HEK293 (cell line): ENCODE results near the gene ZNF23.

Experiments used
- CTCF ChIA-PET: fragments of 350-600 bp; formaldehyde crosslinking; extraction: SDS; loops from one replicate; lab custom pipeline; 2021; ENCODE audit warnings: antibody characterized with exemption; lab: Yijun Ruan, JAX
- POLR2A ChIA-PET: fragments of 300-600 bp; formaldehyde crosslinking; extraction: SDS; loops from one replicate; lab custom pipeline; 2020; ENCODE audit warnings: antibody characterized with exemption, inconsistent platforms; lab: Yijun Ruan, JAX
- H3K27ac ChIP-seq: fragments of 200-500 bp; sonication (Bioruptor generic); 2 replicates; pipeline ENCODE4 v1.5.1; 2014; ENCODE audit warnings: low read depth, low read length, control low read depth, inconsistent platforms; ENCODE audit errors: extremely low read depth
- H3K36me3 ChIP-seq, 2 experiments: fragments of 200-500 bp in 1 of 2; sonication (Bioruptor generic) in 1 of 2; 1 replicate in 1 of 2; 2 replicates in 1 of 2; pipeline ENCODE4 v1.5.1; 2014 to 2017; ENCODE audit warnings: inconsistent platforms in 2 of 2, low read length in 2 of 2; ENCODE audit not compliant: control insufficient read depth in 2 of 2, insufficient read depth in 1 of 2
- H3K4me1 ChIP-seq: fragments of 200-500 bp; sonication (Bioruptor generic); 2 replicates; pipeline ENCODE4 v1.5.1; 2014; ENCODE audit warnings: mild to moderate bottlenecking, low read length, inconsistent platforms; ENCODE audit not compliant: control insufficient read depth, insufficient read depth
- H3K4me3 ChIP-seq: 2 replicates; pipeline ENCODE4 v1.5.1; 2011; ENCODE audit warnings: low read depth, mild to moderate bottlenecking, control low read depth, low read length, moderate library complexity
- H3K9me3 ChIP-seq: fragments of 200-500 bp; sonication (Bioruptor generic); 2 replicates; pipeline ENCODE4 v1.5.1; 2014; ENCODE audit warnings: low read depth, low read length, inconsistent platforms; ENCODE audit not compliant: control insufficient read depth, insufficient read depth
- BCL11B ChIP-seq: fragments of 450-650 bp; formaldehyde crosslinking; IDR thresholded peaks from 2 replicates; pipeline ENCODE4 v1.5.1; 2016; ENCODE audit warnings: low read depth, missing biosample characterization, missing genetic modification characterization
- KLF16 ChIP-seq: fragments of 450-650 bp; formaldehyde crosslinking; IDR thresholded peaks from 2 replicates; pipeline ENCODE4 v1.5.1; 2017; ENCODE audit warnings: missing biosample characterization, missing genetic modification characterization
- MZF1 ChIP-seq: fragments of 450-650 bp; formaldehyde crosslinking; IDR thresholded peaks from 2 replicates; pipeline ENCODE4 v1.5.1; 2017; ENCODE audit warnings: missing biosample characterization, missing genetic modification characterization, borderline replicate concordance
- TRIM28 ChIP-seq: IDR thresholded peaks from 2 replicates; pipeline ENCODE4 v1.6.1; 2011; ENCODE audit warnings: low read length, control low read depth, borderline replicate concordance
- ZBTB1 ChIP-seq: fragments of 450-650 bp; formaldehyde crosslinking; IDR thresholded peaks from 2 replicates; pipeline ENCODE4 v1.5.1; 2016; ENCODE audit warnings: missing biosample characterization, missing genetic modification characterization
- ZNF132 ChIP-seq: fragments of 450-650 bp; formaldehyde crosslinking; IDR thresholded peaks from 2 replicates; pipeline ENCODE4 v1.5.1; 2017; ENCODE audit warnings: missing biosample characterization, missing genetic modification characterization, borderline replicate concordance
- ZNF223 ChIP-seq: fragments of 450-650 bp; formaldehyde crosslinking; IDR thresholded peaks from 2 replicates; pipeline ENCODE4 v1.5.1; 2016; ENCODE audit warnings: missing biosample characterization, missing genetic modification characterization
- ZNF239 ChIP-seq: fragments of 450-650 bp; formaldehyde crosslinking; IDR thresholded peaks from 2 replicates; pipeline ENCODE4 v1.5.1; 2016; ENCODE audit warnings: missing biosample characterization, missing genetic modification characterization
- ZNF274 ChIP-seq, 2 experiments: fragments of 200-500 bp in 1 of 2; fragments of 450-650 bp in 1 of 2; sonication (Bioruptor generic) in 1 of 2; formaldehyde crosslinking in 1 of 2; IDR thresholded peaks; 2 replicates each; pipeline versions ENCODE4 v1.5.1 to v1.6.1; 2014 to 2016; ENCODE audit warnings: borderline replicate concordance in 1 of 2, inconsistent platforms in 1 of 2, low read length in 1 of 2, missing biosample characterization in 1 of 2, missing genetic modification characterization in 1 of 2
- ZNF335 ChIP-seq: fragments of 450-650 bp; formaldehyde crosslinking; conservative IDR thresholded peaks from 2 replicates; pipeline ENCODE4 v1.5.1; 2016; ENCODE audit warnings: missing biosample characterization, missing genetic modification characterization
- ZNF580 ChIP-seq: fragments of 450-650 bp; formaldehyde crosslinking; IDR thresholded peaks from 2 replicates; pipeline ENCODE4 v1.5.1; 2016; ENCODE audit warnings: missing biosample characterization, missing genetic modification characterization
- ZNF596 ChIP-seq: fragments of 450-650 bp; IDR thresholded peaks from 2 replicates; pipeline ENCODE4 v1.5.0; 2018; ENCODE audit warnings: missing biosample characterization, mild to moderate bottlenecking, missing genetic modification characterization, moderate library complexity
- ZNF624 ChIP-seq: fragments of 450-650 bp; formaldehyde crosslinking; IDR thresholded peaks from 2 replicates; pipeline ENCODE4 v1.5.1; 2017; ENCODE audit warnings: missing biosample characterization, missing genetic modification characterization
- TF ChIP-seq, protein P1 (sequence below): fragments of 450-650 bp; formaldehyde crosslinking; IDR thresholded peaks from 2 replicates; pipeline ENCODE4 v1.5.1; 2016; ENCODE audit warnings: missing biosample characterization, missing genetic modification characterization
- TF ChIP-seq, protein P2 (sequence below): fragments of 450-650 bp; formaldehyde crosslinking; IDR thresholded peaks from 2 replicates; pipeline ENCODE4 v1.5.1; 2016; ENCODE audit warnings: missing biosample characterization, missing genetic modification characterization, borderline replicate concordance

The ZNF23 gene

GRCh38 chr16:71448274-71448866 is 13.7 kb downstream of the ZNF23 start:
- Histone ChIP-seq H3K9me3 (no peaks in the 10 kb centered on the region), H3K4me1 (no peaks in the 10 kb centered on the region), H3K36me3 (peaks cover 3 to 49% of the 10 kb centered on the region in 2 experiments; a peak in 2 of 3 replicates), H3K27ac (no peak overlapping the region), H3K4me3 (no peak overlapping the region)
- POLR2A ChIA-PET, result no interaction called here
- TF ChIP-seq, protein P1, sequence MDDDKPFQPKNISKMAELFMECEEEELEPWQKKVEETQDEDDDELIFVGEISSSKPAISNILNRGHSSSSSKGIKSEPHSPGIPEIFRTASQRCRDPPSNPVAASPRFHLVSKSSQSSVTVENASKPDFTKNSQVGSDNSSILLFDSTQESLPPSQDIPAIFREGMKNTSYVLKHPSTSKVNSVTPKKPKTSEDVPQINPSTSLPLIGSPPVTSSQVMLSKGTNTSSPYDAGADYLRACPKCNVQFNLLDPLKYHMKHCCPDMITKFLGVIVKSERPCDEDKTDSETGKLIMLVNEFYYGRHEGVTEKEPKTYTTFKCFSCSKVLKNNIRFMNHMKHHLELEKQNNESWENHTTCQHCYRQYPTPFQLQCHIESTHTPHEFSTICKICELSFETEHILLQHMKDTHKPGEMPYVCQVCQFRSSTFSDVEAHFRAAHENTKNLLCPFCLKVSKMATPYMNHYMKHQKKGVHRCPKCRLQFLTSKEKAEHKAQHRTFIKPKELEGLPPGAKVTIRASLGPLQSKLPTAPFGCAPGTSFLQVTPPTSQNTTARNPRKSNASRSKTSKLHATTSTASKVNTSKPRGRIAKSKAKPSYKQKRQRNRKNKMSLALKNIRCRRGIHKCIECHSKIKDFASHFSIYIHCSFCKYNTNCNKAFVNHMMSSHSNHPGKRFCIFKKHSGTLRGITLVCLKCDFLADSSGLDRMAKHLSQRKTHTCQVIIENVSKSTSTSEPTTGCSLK (tag by site-specific recombination), result no peak
- TF ChIP-seq TRIM28 (peak; percentile 92; the same call in 1 of the 2 replicates), ZNF239 (tag by site-specific recombination) (no peak), ZNF132 (tag by site-specific recombination) (no peak), BCL11B (tag by site-specific recombination) (no peak), ZNF274 (IDR thresholded peaks at IDR 0.05; ENCODE audit: low read length) (no peak), ZNF274 (tag by site-specific recombination; IDR thresholded peaks at IDR 0.05; ENCODE audit: borderline replicate concordance) (peak; percentile 89; the same call in 1 of the 2 replicates)
- CTCF ChIA-PET, result interaction anchor here (0.6 kb wide), 1 partner anchor 74 kb away, joined by 3 read pairs; no protein-coding TSS in a partner anchor

DNA sequence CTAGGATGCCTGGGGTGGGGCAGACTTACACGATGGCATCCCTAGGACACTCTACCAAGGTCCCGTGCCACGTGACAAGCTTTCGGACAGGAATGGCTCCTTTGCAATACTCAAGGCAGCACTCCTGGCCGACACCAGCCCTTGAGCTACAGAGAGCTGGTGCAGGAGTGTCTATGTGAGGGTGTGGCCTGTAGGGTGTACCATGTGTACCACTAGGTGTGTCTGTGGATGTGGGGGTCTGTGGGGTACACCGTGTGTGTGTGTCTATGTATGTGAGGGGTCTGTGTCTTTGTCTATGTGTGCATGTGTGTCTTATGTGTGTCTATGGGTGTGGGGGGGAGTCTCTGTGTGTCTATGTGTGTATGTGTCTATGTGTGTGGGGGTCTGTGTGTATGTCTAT is 18.3 kb downstream of the ZNF23 start:
- Histone ChIP-seq H3K4me3 (no peak overlapping the region), H3K27ac (no peak overlapping the region), H3K36me3 (peaks cover 0 to 6% of the 10 kb centered on the region in 2 experiments; a peak in 1 of 3 replicates), H3K9me3 (no peaks in the 10 kb centered on the region), H3K4me1 (no peaks in the 10 kb centered on the region)
- POLR2A ChIA-PET, result no interaction called here
- CTCF ChIA-PET, result no interaction called here
- TF ChIP-seq ZNF223 (tag by site-specific recombination) (no peak), ZNF596 (tag by site-specific recombination) (no peak), KLF16 (tag by site-specific recombination) (no peak), ZNF624 (tag by site-specific recombination) (no peak), MZF1 (no peak), ZBTB1 (no peak), ZNF335 (tag by site-specific recombination) (no peak), ZNF580 (no peak)
- TF ChIP-seq, protein P2, sequence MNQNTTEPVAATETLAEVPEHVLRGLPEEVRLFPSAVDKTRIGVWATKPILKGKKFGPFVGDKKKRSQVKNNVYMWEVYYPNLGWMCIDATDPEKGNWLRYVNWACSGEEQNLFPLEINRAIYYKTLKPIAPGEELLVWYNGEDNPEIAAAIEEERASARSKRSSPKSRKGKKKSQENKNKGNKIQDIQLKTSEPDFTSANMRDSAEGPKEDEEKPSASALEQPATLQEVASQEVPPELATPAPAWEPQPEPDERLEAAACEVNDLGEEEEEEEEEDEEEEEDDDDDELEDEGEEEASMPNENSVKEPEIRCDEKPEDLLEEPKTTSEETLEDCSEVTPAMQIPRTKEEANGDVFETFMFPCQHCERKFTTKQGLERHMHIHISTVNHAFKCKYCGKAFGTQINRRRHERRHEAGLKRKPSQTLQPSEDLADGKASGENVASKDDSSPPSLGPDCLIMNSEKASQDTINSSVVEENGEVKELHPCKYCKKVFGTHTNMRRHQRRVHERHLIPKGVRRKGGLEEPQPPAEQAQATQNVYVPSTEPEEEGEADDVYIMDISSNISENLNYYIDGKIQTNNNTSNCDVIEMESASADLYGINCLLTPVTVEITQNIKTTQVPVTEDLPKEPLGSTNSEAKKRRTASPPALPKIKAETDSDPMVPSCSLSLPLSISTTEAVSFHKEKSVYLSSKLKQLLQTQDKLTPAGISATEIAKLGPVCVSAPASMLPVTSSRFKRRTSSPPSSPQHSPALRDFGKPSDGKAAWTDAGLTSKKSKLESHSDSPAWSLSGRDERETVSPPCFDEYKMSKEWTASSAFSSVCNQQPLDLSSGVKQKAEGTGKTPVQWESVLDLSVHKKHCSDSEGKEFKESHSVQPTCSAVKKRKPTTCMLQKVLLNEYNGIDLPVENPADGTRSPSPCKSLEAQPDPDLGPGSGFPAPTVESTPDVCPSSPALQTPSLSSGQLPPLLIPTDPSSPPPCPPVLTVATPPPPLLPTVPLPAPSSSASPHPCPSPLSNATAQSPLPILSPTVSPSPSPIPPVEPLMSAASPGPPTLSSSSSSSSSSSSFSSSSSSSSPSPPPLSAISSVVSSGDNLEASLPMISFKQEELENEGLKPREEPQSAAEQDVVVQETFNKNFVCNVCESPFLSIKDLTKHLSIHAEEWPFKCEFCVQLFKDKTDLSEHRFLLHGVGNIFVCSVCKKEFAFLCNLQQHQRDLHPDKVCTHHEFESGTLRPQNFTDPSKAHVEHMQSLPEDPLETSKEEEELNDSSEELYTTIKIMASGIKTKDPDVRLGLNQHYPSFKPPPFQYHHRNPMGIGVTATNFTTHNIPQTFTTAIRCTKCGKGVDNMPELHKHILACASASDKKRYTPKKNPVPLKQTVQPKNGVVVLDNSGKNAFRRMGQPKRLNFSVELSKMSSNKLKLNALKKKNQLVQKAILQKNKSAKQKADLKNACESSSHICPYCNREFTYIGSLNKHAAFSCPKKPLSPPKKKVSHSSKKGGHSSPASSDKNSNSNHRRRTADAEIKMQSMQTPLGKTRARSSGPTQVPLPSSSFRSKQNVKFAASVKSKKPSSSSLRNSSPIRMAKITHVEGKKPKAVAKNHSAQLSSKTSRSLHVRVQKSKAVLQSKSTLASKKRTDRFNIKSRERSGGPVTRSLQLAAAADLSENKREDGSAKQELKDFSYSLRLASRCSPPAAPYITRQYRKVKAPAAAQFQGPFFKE, result no peak
